ENCODE data around the gene FOXD3.
A peak's percentile ranks its signal among the peaks of the same experiment; 100 is the strongest.

FOXD3 gene

DNA sequence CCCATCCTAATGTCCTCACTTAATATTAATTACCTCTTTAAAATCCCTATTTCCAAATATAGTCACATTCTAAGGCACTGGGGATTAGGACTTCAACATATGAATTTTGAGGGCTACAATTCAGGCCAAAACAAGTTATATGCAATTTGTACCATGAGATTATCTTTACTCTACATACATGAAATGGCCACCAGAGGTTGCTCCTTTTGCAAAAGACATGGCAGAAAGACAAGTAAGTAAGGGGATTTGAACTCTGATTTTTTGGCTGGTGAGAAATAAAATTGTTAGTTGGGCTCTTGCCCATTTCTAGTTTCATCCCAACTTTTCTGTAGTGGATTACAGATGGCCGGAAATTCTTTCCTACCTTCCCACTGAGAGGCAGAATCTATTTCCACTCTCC is 40.2 kb downstream of the FOXD3 start:
- DNase-seq = no peak

GRCh38 chr1:63363014-63363413 is 40.6 kb downstream of the FOXD3 start:
- no peak for DNase-seq

DNA sequence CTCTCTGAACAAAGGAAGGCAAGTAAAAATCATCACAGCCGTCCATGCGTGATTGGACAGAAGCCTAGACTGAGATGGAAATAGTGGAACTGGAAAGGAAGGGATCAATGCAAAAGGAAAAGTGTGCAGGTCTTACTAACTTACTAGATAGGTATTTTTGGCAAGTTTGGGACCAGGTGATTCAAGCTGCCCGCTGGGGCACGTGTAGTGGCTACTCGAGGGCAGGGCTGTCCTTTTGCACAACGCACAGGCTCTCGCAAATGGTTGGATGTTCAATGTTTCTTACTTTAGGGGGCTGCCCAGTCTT is 44.5 kb downstream of the FOXD3 start:
- no peak for DNase-seq

DNA sequence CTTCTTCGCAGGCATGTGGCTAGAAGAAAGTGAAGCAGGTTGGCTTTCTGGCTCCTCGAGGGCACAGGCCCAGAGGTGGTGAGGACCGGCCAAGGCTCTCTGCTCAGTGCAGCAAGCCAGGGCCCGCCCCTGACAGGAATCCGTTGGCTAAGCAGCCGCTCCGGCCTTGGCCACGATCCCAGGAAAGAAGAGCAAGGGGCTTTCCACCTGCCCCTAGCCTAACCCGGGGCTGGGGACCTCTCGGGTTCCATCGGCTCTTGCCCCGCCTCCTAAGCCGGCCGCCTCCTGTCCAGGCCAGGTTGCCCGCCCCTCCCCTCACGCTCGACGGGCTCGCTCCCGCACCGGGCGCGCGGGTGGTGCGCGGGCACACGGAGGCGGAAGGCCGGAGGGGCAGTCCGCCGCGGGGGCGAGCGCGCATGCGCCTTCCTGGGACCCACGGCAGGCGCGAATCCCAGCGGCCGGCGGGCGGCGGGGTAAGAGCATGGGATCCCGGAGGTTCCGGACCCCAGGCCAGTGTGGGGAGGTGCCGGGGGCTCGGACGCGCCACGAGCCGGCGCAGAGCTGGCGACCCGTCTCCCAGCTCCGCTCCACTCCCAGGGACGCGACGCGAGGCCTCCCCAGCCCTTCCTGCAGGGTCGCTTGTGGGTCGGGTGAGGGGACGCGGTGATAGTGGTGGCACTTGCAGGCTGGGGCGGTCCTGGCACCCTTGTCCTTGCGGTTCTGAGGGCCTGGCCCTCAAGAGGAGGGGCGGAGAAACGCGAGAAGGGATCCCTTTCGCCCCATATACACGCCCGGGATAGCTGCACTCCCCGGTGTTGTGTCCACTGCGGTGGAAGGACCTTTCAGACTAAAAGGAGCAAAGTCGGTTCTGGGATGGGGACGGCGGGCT is 45.1 kb downstream of the FOXD3 start, which contains the start of gene ALG6:
TSS of gene ALG6 (plus strand) at position 413 of the 889 bp plus-strand sequence. CDS start 3,351 bp downstream, outside the sequence.
- DNase-seq = peak; percentile 68

GRCh38 chr1:63368131-63368530 is 45.8 kb downstream of the FOXD3 start:
- DNase-seq = no peak

Measured in NCI-H2081 treated with DMSO at 0.1 percent for 48 hours (cell line).